HG02938 (cell line): Measurements from ENCODE around the gene GPATCH3.
A peak's percentile ranks its signal among the peaks of the same experiment; 100 is the strongest.
"Not testable (repeated sequence)": the region's sequence is repeated elsewhere in the genome, so short reads cannot be mapped to it uniquely, and the experiment has no call there.

Source experiments
- ATAC-seq: cut with Tn5 transposase; IDR thresholded peaks from one replicate; pipeline ENCODE4 v1.9.1; 2021; ENCODE audit warnings: mild to moderate bottlenecking, moderate library complexity; ENCODE audit not compliant: unreplicated experiment

GPATCH3 gene

DNA sequence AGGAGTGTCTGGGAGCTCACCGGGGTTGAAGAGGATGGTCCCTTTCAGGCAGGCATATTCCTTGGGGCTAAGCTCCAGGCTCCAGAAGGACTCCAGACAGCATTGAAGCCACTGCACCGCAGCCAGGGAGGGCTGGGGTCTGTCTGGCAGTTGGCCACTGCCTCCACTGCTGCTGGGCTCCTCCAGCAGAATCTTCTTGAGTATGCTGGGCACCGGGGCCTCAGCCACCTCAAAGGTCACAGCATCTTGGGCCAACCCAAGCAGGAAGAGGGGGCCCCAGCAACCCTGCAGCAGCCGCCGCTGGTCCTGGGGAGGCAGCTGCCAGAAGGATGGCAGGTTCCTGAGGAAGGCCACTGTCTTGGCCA, 13.1 kb upstream of the GPATCH3 start:
- ATAC-seq, result no peak

DNA sequence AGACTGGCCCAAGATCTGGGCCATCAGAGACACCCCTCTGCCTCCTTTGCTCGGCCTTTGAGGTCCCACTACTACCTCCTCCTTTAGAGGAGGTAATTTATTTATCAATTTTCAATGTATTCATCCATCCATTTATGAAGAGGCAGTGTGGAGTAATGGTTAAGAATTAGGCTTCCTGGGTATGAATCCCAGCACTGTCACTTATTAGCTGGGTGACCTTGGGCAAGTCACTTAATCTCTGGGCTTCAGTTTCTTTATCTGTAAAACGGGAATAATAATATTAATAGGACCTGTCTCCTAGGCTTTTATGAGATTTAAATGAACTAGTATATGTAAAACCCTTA, 11.9 kb upstream of the GPATCH3 start:
- ATAC-seq, result no peak

DNA sequence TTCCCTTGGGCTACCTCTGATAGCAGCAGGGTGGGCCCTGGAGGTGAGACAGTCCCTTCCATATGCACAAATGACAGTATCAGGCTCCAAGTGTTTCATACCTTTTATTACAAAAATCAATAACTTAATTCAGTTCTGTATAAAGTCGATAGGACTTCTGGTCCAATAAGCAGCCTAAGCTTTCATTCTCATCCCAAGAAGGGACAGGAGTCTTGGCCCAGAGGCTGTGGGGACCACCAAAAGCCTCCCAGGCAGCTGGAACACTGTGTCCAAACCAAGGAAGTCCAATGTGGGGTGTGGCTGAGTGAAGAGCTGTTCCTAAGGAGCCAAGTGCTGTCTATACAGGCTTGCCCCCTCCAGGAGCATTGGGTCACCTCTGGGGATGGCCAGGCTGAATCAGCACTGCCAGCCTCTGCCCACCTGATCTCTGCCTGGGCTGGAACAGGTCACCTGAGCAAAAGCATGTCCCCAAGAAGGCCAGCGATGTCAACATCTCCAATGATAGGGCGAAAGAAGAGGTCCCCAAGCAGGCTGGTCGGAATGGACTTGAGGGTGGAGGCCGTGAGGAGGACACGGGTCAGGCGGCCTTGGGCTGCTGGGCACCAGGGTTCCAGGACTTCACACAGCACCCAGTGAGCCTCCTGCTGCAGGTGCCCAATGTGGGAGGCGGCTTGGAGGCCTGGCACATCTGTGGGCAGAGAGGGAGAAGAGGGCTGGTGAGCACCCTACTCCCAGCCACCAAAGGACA, 11.3 kb upstream of the GPATCH3 start:
- no peak for ATAC-seq

DNA sequence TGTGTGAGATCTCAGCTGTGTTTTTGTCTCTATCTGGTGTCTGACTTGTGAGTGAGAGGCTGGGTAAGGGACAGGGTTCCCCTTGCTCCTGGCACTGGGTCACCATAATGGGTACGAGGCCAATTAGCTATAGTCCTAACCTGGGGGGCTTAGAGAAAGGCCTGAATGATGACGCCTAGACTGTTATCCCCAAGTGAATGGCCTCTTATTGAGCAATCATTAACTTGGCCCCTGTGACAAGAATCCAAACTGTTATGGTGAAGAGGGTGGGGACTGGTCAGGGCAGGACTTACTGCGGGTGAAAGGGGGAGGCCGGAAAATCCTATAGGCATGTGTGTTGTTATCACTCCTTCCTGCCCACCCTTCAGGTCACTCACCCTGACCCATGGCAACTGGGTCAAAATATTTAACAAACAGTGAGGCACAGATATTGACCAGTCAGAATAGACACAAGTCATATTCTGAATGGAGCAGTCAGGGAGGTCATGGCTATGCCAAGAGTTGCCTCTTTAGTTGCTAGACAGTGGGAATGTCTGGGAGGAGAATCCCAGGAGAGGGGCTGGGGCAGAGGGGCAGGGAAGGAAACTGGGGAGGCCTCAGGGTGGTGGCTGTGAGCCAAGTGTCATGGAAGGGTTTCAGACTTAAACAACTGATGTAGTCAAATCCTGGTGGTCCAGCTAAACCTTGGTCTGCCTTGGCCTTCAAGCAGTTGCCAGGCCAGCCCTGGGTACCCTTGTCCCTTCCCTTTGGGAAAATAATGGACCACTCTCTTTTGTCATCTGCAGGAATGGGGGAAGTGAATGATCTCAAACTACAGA, 10.3 kb upstream of the GPATCH3 start:
- ATAC-seq, result no peak

DNA sequence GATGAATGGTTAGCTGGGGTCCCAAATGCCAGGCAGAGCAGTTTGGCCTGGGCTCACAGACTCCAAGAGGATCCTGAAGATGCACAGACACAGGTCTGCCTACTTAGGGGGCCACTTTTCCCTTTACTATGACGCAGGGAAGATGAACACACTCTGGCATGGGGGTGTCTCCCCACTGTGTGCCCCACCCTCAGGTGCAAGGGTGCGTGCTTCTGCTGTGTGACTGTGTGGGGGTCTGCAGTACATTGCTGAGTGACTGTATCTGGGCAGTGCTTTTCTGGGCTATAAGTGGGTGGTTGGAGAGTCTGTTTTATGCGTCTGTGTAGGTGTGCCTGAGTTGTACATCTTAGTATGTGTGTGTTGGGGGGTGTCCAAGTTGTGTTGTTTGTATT, 9.7 kb upstream of the GPATCH3 start:
- ATAC-seq, result no peak

DNA sequence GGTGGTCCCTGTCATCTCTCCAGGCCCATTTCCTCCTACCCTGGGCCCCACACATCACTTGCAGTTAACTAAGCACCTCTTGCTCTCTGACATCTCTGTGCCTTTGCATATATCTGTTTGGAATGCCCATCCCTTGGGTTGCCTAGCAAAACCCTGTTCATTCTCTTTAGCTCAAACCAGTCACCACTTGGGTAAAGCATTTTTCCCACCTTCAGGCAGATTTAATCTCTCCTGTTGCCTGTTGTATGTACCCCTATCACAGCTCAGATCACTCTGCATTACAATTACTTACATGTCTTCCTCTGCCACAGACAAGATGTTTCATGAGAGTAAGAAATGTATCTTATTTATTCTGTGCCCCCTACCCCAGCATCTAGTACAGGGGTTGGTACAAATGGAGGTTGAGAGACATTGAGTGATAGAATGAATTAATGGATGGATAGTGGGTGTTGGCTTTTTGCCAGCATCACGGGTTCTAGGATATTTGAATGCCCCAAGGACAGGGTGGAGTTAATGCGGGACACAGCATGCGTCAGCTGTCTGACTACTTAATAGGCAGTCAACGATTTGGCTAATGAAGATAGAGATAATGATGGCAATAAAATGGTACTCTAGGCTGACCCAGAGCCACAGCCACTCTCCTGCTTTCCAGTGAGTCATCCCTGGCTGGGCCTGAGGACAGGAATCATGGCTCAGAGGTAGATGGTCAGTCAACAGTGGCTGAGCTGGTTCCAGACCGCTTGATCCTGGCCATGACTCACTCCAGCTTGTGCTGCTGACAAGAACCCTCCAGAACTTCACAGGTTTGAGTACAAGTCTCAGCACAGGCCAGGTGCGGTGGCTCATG, 7.0 kb upstream of the GPATCH3 start:
- no peak for ATAC-seq

DNA sequence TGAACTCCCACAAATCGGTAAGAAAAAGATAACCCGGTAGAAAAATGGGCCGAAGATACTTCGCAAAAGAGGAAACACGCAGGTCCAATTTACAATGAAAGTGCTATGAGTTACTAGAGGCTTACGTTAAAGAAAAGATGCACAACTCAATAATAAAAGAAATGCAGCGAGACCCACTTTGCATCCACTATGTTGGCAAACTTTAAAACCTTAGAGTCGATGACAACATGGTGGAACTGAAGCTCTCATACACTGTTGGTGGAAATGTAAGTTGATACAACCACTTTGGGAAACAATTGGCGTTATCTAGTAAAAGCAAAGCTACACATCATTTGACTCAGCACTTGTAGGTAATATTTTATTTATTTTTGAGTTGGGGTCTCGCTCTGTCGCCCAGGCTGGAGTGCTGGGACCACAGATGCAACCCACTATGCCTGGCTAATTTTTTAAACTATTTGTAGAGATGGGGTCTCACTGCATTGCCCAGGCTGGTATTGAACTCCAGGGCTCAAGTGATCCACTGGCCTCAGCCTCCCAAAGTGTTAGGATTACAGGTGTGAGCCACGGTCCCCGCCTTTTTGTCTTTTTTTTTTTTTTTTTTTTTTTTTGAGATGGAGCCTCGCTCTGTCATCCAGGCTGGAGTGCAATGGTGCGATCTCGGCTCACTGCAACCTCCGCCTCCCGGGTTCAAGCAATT, 696 bp upstream of the GPATCH3 start:
- ATAC-seq, result no peak

DNA sequence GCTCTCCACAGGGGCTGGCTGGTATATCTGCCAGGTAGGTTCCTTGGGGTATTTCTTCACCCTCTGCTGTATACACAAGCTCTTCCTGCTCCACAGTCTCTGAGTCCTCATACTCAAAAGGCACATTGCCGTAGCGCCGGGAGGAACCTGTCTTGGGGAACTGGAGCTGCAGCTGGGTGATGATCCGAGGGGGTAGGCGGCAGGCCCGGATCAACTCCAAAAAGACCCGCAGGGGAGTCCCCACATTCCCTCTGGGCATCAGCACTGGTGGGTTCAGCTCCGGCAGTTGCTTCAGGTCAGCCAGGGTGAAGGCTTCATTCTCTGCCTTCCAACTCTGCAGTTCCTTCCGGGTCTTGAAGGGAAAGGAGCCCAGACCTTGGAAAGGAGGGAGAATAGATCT, 2.9 kb downstream of the GPATCH3 start:
- no peak for ATAC-seq

DNA sequence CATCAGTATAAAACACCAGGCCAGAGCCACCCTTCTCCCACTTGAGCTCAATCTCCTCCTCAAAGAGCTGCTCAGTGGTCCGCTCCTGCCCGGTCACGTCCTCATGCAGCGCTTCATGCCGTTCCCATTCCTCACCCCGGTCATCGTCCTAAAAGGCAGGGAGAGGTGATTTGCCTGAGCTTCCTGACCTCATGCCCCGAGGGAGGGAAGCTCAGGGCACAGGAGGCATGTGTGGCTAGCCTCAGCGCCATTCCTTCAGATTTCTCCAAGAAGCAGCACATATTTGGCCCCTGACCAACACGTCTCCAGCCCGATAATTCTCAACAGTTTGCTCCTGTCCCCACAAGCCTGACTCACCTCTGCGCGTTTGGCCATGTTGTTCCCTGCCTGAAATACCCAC, 6.0 kb downstream of the GPATCH3 start:
- no peak for ATAC-seq

DNA sequence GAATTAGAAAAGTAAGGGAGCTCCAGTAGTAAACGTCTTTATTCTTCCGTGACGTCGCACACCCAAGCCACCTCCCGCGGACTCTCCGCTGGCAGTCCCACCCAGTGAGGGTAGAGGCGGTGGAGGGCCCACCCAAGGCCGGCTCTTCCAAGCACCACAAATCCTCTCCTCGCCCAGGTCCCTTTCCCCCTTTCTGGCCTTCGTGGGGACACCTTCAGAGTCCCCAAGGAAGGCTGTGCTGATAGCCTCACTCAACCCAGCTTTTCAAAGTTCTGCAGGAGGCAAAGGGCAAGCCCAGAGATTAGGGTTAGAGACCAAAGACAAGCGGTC, 9.8 kb downstream of the GPATCH3 start:
- peak; percentile 24 for ATAC-seq

DNA sequence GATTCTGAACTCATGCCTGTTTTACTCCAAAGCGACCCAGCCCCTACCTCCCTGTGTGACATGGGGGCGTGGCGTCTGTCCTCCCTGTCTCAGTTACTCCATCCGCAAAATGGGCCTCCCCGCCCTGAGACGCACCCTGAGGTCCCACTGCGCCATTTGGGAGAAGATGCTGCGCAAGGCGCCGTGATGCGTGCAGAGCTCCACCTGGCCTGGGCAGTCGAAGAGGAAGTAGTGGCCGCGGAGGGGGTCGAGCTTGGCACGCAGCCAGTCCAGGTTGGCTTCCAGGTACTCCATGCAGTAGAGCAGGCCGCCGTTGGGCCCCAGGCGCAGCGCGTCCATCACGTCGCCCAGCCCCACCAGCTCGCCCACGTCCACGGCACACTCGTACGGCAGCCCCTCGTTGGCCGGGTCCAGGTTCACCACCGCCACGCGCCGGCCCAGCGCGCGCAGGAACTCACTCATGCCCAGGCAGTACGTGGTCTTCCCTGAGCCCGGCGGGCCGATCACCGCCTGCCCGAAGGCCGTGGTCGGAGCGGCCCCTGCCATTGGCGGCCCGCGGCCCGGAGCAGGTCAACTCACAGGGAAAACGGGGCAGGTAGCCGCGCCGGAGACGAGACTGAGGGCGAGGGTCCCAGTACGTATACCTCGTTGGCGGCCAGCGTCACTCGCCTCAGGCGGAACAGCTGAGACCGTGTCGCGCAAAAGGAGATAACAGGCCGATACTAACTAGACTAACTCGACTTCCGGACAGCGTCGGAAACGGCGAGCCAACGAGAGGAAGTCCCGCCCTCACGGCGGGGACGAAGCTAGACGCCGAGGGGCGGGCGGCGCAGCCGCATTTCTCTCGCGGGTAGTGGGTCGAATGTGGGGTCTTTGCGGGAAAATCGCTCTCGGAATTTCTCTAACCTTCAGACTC, 10.5 kb downstream of the GPATCH3 start, which contains the start of gene GPN2:
Gene GPN2 (minus strand): TSS at position 733 of the 916 bp plus-strand sequence. CDS start 187 bp downstream, at position 546.
- peak; percentile 89 for ATAC-seq

DNA sequence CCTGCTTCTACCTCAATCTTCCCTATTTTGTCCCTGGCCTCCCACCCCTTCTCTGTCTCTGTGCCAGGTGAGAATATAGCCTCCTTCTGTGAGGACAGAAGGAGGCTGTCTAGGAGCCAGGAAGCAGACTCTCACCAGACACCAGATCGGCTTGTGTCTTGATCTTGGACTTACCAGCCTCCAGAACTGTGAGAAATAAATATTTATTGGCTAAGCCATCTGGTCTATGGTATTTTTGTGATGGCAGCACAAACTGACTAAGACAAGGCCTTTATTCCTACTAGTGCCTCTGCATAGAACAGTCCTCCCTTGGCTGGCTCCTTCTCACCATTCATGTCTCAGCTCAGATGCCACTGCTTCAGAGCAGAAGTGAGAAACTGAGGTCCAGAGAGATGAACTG, 12.0 kb downstream of the GPATCH3 start:
- ATAC-seq, result no peak

DNA sequence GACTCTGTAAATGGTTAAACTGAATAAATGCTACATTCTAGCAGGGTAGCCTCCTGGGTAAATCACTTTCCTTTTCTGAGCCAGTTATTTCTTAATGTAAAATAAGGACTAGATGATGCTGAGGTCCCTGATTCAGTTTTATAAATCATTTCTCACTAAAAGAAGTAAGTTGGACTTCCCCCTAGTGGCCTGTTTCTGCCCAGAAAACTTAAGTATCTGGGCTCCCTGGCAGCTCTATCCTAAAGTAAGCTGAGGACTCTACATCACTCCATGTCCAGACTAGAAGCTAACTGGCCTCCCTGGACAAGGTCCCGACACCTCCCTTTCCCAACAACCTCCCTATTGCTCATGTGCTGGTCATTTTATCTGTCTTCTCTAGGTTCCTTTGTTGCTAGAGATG, 13.1 kb downstream of the GPATCH3 start:
- ATAC-seq, result no peak

DNA sequence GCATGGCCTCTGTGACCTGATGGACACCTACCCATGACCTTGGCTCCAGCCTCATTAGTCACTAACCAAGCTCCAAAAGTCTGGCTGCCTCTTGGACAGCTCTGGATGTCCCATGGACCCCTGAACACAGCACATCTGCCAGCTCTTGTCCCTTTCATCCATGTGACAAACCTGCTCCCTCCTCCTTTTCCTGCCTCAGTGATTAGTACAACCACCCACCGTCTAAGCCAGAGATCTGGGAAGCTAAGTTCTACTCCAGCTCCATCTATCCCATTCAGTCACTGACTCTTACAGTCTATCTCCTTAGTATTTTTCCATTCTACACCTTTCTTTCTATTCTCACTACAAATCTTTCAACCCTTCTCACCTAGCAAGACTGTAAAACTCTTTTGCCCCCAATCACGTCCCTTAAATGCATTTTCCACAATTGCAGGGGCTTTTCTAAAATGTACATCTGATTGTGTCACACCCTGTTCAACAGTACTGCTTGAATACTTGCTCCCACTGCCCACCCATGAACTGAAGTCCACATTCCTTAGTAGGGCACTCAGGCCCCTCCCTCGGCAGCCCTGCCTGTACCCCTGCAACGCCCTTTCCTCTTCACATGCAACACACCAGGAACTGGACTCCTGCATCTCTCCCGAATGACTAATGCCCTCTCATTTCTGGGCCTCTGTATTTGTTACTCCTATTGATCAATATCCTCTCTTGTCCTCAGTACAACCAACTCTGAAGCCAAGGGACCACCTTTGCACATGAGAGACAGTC, 17.4 kb downstream of the GPATCH3 start:
- ATAC-seq, result no peak

DNA sequence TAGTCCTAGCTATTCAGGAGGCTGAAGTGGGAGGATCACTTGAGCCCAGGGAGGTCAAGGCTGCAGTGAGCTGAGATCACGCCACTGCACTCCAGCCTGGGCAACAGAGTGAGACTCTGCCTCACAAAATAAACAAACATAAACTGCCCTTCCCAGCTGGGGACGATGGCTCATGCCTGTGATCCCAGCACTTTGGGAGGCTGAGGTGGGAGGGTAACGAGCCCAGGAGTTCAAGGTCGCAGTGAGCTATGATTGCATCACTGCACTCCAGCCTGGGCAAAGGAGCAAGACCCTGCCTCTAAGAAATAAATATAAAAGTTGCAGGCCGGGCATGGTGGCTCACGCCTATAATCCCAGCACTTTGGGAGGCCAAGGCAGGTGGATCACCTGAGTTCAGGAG, 18.7 kb downstream of the GPATCH3 start:
- ATAC-seq, result not testable (repeated sequence)

DNA sequence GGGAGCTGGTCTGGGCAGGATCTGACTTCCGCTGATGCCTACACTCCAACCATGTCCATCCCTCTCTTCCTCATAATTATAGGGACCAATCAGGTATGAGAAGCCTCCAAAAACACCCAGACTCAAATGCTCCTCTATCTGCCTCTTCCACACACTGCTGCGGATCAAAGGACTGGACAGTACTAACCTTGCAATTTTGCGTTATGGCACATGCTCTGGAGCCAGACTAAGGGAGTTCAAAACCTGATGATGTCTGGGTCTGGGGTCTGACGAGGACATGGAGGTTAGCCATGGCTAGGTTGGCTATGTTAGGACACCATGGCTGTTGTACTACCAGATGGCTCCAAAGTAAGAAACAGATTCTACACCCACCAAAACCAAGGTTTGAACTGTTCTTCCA, 20.5 kb downstream of the GPATCH3 start:
- ATAC-seq, result no peak

DNA sequence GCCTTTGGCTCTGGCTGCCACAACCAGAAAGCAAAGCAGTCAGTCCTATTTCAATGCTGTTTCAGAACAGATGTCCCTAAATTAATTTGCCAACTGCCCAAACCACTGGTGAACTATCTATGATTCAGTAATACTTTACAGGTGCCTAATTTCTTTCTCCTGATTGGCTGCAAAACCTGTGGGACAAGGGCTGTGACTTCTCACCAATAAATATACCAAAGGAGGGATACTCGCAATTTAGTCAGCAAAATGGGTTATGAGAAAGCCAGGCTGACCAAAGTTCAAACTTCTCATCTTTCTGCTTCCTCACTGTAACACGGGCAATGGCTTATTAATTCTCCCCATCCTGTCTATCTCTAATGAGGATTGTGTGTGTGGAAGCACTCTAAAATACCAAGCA, 22.9 kb downstream of the GPATCH3 start:
- ATAC-seq, result no peak

DNA sequence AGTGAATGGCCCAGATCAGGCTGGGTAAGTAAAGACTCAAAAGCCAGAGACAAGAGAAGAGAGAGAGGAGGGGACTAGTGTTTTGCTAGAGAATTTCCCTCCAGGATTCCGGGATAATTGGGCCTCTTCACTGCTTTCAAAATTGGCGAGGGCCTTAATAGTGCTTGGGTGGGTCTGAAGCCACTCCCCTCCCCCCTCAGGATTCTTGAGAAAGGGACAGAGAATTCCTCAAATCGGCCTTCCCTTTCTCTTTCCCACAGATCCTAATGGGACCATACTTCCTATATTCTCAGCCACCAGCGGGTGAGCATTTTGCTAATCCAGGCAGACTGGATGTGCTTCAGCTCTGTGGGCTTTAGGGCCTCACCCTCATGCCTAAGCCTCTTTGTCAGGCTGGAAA, 25.4 kb downstream of the GPATCH3 start:
- no peak for ATAC-seq

DNA sequence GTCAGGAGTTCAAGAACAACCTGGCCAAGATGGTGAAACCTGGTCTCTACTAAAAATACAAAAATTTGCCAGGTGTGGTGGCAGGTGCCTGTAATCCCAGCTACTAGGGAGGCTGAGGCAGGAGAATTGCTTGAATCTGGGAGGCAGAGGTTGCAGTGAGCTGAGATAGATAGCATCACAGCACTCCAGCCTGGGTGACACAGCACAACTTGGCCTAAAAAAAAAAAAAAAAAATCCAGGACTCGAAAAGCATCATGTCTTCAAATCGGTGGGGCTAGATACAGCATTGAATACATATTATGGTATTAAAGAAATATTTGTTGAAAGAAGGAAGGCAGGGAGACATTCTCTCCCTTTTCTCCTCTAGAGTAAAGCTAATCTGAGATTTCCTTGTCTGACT, 27.2 kb downstream of the GPATCH3 start:
- ATAC-seq, result not testable (repeated sequence)
